Measurements from ENCODE around the gene CDC27.
A peak's percentile ranks its signal among the peaks of the same experiment; 100 is the strongest.
"Not testable (repeated sequence)": the region's sequence is repeated elsewhere in the genome, so short reads cannot be mapped to it uniquely, and the experiment has no call there.

CDC27 gene

DNA sequence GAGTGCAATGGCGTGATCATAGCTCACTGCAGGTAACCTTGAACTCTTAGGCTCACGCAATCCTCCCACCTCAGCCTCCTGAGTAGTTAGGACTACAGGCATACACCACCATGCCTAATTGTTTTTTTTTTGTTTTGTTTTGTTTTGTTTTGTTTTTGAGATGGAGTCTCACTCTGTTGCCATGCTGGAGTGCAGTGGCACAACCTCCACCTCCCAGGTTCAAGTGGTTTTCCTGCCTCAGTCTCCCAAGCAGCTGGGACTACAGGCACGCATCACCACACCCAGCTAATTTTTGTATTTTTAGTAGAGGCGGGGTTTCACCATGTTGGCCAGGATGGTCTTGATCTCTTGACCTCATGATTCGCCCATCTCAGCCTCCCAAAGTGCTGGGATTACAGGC, 54.7 kb downstream of the CDC27 start:
- DNase-seq (ENCODE audit: low read depth) = not testable (repeated sequence)

DNA sequence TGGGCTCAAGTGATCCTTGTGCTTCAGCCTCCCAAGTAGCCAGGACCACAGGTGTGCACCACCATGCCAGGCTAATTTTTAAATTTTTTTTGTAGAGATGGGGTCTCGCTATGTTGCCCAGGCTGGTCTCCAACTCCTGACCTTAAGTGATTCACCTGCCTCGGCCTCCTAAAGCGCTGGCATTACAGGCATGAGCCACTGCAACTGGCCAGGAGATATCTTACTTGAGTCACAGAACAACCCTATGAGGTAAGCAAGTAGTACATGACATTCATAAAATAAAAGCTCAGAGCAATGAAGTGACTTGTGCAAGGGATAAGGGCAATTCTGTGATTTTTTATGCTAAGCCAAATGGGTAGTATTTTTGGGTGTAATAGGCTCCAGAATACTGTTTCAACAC, 57.3 kb downstream of the CDC27 start:
- no peak for DNase-seq (ENCODE audit: low read depth)

DNA sequence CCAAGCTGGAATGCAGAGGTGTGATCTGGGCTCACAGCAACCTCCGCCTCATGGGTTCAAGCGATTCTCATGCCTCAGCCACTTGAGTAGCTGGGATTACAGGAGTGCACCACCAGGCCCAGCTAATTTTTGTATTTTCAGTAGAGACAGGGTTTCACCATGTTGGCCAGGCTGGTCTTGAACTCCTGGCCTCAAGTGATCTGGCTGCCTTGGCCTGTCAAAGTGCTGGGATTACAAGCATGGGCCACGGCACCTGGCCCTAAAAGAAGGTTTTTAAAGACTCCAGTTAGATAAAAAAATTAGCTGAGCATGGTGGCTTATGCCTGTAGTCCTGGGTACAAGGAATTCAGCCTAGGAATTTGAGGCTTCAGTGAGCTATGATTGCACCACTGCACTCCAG, 62.3 kb downstream of the CDC27 start:
- not testable (repeated sequence) for DNase-seq (ENCODE audit: low read depth)

DNA sequence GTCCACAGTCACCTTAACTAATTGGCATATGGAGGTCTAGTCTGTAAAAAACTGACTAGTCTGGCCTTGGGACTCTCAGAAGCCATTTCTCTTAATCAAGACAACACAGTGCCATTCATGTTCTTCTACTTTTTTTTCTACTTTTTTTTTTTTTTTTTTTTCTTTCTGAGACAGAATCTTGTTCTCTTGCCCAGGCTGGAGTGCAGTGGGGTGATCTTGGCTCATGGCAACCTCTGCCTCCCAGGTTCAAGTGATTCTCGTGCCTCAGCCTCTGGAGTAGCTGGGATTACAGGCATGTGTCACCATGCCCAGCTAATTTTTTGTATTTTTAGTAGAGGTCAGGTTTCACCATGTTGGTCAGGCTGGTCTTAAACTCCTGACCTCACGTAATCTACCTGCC, 65.8 kb downstream of the CDC27 start:
- not testable (repeated sequence) for DNase-seq (ENCODE audit: low read depth)

DNA sequence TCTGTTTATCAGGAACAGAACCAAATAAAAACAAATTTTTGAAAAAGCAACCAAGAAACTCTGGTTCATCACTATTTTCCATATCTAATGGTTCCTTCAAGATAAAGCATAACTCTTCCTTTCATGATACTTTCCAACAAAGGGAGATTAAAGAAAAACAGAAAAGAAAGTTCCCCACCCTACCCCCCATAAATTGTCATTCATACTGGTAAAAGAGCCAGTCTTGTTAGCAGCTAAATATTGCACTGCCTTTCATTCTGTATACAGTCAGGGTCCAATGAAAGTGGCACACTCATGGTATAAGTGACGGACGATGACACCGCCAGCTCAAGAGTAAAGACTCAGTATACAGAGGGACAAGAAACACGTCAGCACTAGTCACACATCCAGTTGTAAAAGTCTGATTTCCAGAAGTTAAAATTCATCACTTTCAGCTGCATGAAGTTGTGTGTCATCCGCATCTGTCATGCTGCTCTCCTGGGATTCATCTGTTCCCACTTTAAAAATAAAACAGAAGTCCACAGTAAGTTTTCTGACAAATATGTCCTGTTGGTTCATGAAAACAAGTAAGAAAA, 68.5 kb downstream of the CDC27 start:
- DNase-seq (ENCODE audit: low read depth) = no peak

DNA sequence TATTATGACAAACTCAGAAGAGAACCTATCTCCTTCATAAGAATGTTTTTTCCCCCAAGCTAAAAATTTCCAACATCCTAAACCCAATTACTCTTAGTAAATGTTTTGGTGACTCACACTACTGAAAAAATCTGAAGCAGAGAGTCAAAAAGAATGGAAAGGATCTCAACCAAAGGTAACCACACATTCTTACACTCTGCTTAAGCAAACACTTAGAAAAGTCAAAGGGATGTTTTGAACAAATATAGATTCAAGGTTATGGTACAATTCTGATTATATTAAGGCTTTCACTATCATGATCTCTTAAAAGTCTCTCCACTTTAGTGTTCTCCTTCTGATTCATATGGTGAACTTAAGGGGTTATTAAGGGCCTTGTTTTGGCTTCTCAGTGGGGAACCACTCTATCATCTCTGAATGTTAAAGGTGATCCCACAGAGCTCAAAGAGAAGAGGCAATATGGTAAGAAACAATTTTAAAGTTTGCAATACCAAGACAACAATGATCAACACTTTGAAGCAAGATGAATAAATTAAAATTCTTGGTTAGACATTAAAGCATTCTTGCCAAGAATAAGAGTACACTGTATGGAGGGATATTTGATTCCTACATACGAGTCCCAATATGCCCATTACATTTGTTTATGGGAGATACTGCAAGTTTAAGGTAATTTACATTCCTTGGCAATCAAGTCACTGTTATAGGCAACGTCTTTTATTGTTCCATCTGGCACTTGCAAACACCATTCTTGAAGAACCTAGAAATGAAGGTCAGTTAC, 69.2 kb downstream of the CDC27 start:
- DNase-seq (ENCODE audit: low read depth) = no peak

DNA sequence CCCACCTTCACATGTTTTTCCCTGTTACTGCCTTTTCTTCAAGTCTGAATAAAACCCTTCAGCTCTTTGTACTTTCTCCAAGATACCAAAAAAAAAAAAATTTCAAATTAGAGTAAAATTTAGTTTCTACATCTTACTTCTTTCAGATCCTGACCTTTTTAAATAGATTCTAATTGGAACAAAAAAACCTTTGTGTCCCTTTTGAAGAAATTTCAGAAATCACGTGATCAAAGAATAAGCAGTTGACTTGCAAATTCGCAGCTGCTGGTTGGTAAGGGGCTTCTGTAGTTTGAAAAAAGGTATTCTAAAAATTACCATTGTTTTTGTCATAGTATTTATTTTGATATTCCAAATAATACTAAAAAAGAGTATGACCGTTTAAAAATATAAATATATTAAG, 71.7 kb downstream of the CDC27 start:
- DNase-seq (ENCODE audit: low read depth) = no peak

DNA sequence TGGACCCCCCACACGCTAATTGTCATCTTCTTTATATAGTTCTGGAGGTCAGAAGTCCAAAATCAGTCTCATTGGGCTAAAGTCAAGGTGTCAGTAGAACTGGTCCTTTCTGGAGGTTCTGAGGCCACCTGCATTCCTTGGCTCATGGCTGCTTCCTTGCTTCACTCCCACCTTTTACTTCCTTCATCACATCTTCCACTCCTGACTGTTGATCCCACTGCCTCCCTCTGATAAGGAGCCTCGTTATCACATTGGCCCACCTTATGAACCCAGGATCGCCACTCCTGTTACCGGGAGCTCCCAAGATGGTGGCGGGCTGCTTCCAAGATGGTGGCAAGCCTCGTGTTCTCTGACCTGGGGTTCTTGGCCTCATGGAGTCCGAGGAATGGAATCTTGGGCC, 83.0 kb downstream of the CDC27 start:
- DNase-seq (ENCODE audit: low read depth) = no peak

DNA sequence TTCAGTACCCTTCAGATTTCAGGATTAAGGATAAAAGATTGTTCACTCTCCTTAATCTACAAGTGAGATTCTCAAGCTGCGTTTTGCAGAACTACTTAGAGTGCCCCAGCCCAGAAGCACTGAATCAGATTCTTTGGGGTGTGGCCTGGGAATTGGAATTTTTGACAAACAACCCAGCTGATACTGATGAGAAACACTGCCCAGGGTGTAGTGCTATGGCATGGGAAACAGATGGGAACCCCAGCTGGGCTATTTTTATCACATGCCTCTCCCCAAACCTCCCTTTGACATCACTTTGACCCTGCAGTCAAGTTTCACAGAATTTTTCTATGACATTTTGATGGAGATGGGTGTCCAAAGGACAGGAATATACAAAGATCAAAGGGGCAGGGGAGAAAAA, 83.8 kb downstream of the CDC27 start:
- DNase-seq (ENCODE audit: low read depth) = not testable (repeated sequence)

DNA sequence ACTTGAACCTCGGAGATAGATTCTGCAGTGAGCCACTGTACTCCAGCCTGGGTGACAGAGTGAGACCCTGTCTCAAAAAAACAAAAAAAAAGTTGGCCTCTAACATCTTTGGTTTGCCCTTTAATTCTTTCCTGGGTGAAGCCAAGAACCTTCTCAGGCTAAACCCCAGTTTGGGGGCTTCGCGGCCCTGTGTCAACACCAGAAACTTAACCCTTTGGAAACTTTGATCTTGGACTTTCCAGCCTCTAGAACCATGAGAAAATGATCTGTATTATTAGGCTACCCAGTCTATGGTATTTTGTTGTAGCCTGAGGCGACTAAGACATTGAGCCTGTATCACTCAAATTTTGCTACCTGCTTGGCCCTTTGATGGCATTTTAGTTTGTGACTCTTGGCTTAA, 86.2 kb downstream of the CDC27 start:
- no peak for DNase-seq (ENCODE audit: low read depth)

DNA sequence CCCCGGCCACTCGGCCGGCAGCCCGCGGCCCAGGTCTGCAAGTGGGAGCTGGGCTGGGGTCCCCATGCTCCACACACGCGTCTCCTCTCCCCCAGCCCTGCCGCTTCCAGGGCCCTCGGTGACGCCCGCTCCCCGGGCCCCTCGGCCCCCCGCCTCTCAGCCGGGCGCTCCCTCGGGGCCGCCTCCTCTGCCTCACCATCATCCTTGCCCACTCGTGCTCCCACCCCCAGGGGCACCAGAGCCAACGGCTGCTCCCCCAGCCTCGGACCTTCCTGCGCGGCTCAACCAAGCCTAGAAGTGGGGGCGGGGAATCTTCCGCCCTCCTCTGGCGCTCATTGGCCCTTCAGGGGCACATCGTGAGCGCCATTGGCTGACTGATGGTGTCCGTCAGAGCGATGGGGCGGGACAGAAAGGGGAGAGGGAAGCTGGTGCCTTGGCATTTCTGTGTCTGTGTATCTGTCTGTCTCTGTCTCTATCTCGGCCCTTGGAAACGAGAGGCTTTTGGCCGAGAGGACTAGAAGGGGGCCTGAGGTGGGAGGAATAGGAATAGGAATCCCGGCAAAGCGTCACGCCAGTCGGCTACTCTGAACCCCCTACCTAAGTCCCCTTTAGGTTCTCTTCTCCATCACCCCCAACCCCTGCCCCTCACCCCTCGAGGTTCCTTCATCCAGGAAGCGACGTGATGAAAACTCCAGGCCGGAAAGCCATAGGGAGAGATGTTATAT, 88.9 kb downstream of the CDC27 start:
- peak; percentile 87 for DNase-seq (ENCODE audit: low read depth)

DNA sequence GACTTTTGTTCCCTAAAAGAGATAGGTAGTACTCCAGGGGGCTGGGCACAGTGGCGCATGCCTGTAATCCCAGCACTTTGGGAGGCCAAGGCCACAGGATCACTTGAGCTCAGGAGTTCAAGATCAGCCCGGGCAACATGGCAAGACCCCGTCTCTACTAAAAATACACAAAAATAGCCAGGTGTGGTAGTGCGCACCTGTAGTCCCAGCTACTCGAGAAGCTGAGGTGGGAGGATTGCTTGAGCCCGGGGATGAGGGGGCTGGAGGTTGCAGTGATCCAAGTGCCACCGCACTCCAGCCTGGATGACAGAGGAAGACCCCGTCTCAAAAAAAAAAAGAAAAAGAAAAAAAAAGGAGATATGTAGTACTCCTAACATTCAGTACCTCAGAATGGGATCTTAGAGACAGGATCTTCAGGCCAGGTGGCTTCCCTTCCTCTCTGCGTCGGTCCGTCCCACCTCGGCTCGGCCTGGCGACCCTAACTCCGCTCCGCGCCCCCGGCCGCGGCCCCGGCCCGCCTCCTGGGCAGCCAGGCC, 89.6 kb downstream of the CDC27 start:
- DNase-seq (ENCODE audit: low read depth) = no peak

DNA sequence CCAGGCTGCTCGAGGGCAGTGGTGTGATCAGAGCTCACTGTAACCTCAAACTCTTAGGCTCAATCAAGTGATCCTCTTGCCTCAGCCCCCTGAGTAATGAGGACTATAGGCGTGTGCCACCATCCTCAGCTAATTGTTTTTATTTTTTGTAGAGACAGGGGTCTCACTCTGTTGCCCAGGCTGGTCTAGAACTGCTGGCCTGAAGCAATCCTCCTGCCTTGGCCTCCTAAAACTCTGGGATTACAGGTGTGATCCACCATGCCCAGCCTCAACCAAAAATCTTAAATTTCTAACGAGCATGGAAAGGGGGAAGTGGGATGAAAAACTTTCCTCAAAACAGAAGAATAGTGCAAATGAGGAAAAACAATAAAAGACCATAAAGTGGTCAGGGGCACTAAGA, 92.8 kb downstream of the CDC27 start:
- no peak for DNase-seq (ENCODE audit: low read depth)

DNA sequence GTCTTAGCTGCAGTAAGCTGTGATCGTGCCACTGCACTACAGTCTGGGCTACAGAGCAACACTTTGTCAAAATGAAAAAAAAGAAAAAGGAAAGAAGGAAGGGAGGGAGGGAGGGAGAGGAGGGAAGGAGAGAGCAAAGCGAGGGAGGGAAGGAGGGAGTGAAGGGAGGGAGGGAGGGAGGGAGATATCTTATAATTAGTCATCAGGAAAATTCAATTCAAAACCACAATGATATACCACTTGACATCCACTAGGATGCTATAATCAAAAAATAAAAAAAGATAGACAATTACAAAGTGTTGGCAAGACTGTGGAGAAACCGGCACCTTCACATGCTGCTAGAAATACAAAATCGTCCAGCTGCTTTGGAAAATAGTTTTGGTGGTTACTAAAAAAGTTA, 93.8 kb downstream of the CDC27 start:
- DNase-seq (ENCODE audit: low read depth) = no peak

DNA sequence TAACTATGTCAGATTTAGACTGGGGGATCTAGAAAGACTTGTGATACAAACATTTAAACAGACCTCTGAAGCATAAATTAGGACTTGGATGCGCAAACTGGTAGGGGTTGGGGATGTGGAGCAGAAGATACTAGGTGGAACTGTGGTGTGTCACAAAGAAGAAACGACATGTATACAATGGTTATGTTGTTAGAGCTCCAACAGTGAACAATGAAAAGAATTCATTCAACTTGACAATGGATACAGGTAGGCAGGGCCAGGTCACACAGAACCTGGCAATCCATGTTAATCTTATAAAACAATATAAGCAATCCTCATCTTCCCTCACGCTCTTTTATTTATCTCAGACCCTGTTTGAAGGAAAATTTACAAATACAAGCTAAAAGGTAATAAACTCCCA, 102.0 kb downstream of the CDC27 start:
- no peak for DNase-seq (ENCODE audit: low read depth)

DNA sequence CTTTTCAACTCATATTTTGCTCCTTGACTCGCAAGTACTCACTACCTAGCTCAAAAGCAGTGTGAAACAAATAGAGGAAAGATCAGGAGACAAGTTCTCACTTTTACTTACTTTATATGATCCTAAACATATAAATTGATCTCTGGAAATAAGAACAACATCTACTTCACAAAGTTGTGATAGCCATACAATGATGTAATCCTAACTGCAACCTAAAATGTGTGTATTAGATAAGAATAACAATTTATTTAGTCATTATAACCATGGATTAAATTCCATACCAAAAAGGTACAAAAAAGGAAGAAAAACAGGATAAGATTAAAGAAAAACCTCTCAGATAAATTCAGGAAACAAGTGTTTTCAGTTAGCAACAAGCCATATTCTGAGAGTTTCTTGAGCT, 103.4 kb downstream of the CDC27 start:
- DNase-seq (ENCODE audit: low read depth) = no peak

DNA sequence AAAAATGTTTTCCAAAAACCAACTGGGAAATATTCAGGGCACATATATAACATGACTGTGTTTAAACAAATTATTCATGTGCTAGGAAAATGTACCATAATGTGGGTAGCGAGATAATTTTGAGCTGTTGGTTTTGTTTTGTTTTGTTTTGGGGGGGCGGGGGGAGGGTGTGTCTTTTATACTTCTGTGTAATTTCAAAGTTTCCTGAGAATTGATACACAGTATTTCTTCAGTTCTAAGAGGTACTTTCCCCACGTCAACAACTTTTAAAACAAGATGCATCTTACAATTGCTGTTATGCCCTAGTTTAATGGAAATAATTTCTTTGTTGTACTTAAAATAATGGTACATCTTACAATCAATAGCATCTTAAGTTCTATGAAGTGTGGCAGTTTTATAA, 110.3 kb downstream of the CDC27 start:
- no peak for DNase-seq (ENCODE audit: low read depth)

DNA sequence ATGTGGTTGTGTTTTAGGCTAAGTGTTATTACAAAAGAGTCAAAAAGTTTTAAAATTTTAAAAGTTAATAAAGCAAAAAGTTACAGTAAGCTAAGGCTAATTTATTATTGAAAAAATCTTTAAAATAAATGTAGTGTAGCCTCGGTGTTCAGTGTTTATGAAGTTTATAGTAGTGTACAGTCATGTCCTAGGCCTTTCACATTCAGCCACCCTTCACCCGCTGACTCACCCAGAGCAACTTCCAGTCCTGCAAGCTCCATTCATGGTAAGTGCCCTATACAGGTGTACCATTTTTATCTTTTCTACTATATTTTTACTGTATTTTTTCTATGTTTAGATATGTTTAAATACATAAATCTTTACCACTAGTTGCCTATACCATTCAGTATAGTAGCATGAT, 111.5 kb downstream of the CDC27 start:
- no peak for DNase-seq (ENCODE audit: low read depth)

DNA sequence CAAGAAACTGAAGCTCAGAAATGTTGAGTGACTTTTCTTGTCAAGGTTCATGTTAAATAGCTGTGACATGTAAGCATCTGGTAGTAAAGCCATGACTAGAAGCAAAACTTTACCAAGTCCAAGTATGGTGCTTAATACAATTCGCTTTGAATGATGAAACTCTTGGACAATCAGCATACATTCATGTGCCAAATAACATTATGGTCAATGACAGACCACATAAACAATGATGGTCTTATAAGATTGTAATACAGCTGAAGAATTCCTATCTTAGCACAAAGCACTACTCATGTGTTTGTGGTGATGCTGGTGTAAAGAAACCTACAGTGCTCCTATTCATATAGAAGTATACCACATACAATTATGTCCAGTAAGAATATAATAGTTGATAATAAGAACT, 112.9 kb downstream of the CDC27 start:
- no peak for DNase-seq (ENCODE audit: low read depth)

DNA sequence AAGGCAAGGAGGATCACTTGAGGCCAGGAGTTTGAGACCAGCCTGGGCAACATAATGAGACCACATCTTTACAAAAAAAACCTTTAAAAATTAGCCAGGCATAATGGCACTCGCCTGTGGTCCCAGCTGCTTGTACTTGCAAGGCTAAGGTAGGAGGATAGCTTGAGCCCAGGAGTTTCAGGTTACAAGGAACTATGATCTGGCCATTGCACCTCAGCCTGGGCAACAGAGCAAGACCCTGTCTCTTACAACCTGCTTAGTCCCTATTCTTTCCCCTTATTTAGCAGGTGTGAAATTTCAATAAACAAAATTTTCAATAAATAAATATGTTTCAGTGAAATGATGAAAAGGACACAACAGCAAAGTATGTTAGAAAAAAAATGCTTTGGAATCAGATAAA, 114.7 kb downstream of the CDC27 start:
- not testable (repeated sequence) for DNase-seq (ENCODE audit: low read depth)

DNA sequence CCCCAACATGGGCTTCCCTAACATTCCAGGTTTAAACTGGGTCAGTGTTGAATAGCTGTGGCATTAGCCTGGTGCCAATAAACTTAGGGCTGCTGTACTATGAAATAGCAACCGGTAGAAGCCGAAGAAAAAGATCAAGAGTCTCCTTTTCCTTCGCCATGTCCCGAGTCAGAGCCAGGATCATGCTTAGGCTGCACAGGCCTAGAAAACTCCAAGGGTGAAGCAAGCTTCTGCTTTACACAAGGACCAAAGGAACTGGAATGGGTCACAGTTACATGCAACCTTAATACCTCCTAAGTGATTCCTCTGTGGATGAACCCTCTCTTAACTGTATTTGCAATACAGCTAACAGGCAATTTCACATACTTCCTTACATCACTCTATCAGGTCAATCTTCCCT, 115.5 kb downstream of the CDC27 start:
- not testable (repeated sequence) for DNase-seq (ENCODE audit: low read depth)

DNA sequence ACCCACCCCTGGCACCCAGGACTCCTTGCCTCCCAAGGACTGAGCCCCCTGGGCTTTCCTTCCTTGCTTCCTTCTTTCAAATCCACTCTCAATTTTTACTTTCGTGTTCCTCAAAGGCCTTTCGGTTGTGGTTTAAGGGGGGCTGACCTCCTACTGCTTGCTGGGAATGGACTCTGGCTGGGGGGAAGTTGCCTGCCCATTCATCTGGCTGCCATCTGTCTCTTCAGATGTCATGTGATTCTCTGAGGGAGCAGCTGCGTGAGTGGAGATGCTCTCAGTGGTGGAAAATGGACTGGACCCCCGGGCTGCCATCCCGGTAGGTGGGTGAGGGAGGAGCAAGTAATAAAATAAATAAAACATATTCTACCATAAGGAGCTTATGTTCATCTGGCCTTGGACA, 116.2 kb downstream of the CDC27 start:
- DNase-seq (ENCODE audit: low read depth) = no peak

DNA sequence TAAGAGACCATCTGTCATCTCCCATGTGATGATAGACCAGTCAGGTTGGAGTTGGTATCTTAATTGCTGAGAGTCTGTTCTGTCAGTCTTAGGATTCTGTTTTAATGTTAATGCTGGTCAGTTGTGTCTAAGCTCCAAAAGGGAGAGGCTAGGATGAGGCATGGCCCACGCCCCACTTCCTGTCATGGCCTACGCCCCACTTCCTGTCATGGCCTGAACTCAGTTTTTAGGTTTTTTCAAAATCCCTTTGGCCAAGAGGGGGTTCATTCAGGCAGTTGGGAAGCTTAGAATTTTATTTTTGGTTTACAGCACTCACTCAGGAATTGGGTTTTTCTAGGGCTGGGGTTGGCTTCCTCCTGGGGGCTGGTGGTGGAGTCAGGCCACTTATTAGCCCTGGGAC, 117.9 kb downstream of the CDC27 start:
- DNase-seq (ENCODE audit: low read depth) = not testable (repeated sequence)
